ENCODE results near the gene KLF2. TPM values are rescaled to one million over a fixed set of nuclear protein-coding genes. Genes with fewer than 3 reads are reported as not detected.
"Not testable (repeated sequence)": the region's sequence is repeated elsewhere in the genome, so short reads cannot be mapped to it uniquely, and the experiment has no call there.

The KLF2 gene
- total RNA-seq, 2 donors from 2014 or later = 0.36 to 0.76 TPM

- ATAC-seq (replicated peaks in 1 of 2) = no peak
- no peak for DNase-seq
- H3K27me3 Mint-ChIP-seq (ENCODE audit: low read depth) = no peaks in the 10 kb centered on the region
- no peak overlapping the region for H3K4me3 Mint-ChIP-seq
- H3K36me3 Mint-ChIP-seq (ENCODE audit: insufficient read depth in 2 of 2) = no peaks in the 10 kb centered on the region
- no peak overlapping the region for H3K27ac Mint-ChIP-seq
- no peaks in the 10 kb centered on the region for H3K9me3 Mint-ChIP-seq
- H3K4me1 Mint-ChIP-seq (ENCODE audit: low read depth) = peaks cover 6% of the 10 kb centered on the region
Measured at GRCh38 chr19:16296713-16297112, 27.9 kb upstream of the KLF2 start.

- DNase-seq (no peak), ATAC-seq (replicated peaks in 1 of 2) (no peak)
- no peaks in the 10 kb centered on the region for H3K36me3 Mint-ChIP-seq (ENCODE audit: insufficient read depth in 2 of 2)
- no peaks in the 10 kb centered on the region for H3K27me3 Mint-ChIP-seq (ENCODE audit: low read depth)
- no peaks in the 10 kb centered on the region for H3K9me3 Mint-ChIP-seq
- peaks cover 6% of the 10 kb centered on the region for H3K4me1 Mint-ChIP-seq (ENCODE audit: low read depth)
- H3K27ac Mint-ChIP-seq = no peak overlapping the region
- H3K4me3 Mint-ChIP-seq = no peak overlapping the region
Measured at GRCh38 chr19:16297575-16298178, 26.9 kb upstream of the KLF2 start.

GRCh38 chr19:16298334-16298733, 26.3 kb upstream of the KLF2 start:
- DNase-seq (no peak), ATAC-seq (replicated peaks in 1 of 2) (no peak)
- Mint-ChIP-seq H3K27me3 (ENCODE audit: low read depth) (no peaks in the 10 kb centered on the region), H3K27ac (no peak overlapping the region), H3K36me3 (ENCODE audit: insufficient read depth in 2 of 2) (no peaks in the 10 kb centered on the region), H3K4me1 (ENCODE audit: low read depth) (peaks cover 6% of the 10 kb centered on the region), H3K9me3 (no peaks in the 10 kb centered on the region), H3K4me3 (no peak overlapping the region)

- no peak for DNase-seq
- no peaks in the 10 kb centered on the region for H3K36me3 Mint-ChIP-seq (ENCODE audit: insufficient read depth in 2 of 2)
- H3K9me3 Mint-ChIP-seq = no peaks in the 10 kb centered on the region
- no peaks in the 10 kb centered on the region for H3K4me1 Mint-ChIP-seq (ENCODE audit: low read depth)
- H3K27ac Mint-ChIP-seq = no peak overlapping the region
- no peak for ATAC-seq (replicated peaks in 1 of 2)
- no peaks in the 10 kb centered on the region for H3K27me3 Mint-ChIP-seq (ENCODE audit: low read depth)
- H3K4me3 Mint-ChIP-seq = no peak overlapping the region
Measured at GRCh38 chr19:16301999-16302694, 22.5 kb upstream of the KLF2 start.

GRCh38 chr19:16303755-16304154, 20.9 kb upstream of the KLF2 start:
- Mint-ChIP-seq H3K27ac (no peak overlapping the region), H3K4me3 (no peak overlapping the region), H3K27me3 (ENCODE audit: low read depth) (no peaks in the 10 kb centered on the region), H3K4me1 (ENCODE audit: low read depth) (no peaks in the 10 kb centered on the region), H3K36me3 (ENCODE audit: insufficient read depth in 2 of 2) (no peaks in the 10 kb centered on the region), H3K9me3 (no peaks in the 10 kb centered on the region)
- ATAC-seq (replicated peaks in 1 of 2) (no peak), DNase-seq (no peak)

DNA sequence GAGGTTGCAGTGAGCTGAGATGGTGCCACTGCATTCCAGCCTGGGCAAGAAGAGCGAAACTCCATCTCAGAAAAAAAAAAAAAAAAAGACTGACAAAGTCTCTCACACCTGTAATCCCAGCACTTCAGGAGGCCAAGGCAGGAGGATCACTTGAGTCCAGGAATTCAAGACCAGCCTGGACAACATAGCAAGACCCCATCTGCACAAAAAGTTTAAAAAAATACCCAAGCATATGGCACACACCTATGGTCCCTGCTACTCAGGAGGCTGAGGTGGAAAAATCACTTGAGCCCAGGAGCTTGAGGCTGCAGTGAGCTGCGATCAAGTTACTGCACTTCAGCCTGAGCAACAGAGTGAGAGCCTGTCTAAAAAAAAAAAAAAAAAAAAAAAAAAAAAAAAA, 20.1 kb upstream of the KLF2 start:
- not testable (repeated sequence) for DNase-seq; H3K36me3 Mint-ChIP-seq (ENCODE audit: insufficient read depth in 2 of 2); H3K4me1 Mint-ChIP-seq (ENCODE audit: low read depth); ATAC-seq (replicated peaks in 1 of 2); H3K9me3 Mint-ChIP-seq; H3K4me3 Mint-ChIP-seq; H3K27ac Mint-ChIP-seq; H3K27me3 Mint-ChIP-seq (ENCODE audit: low read depth)

- not testable (repeated sequence) for H3K27ac Mint-ChIP-seq; H3K36me3 Mint-ChIP-seq (ENCODE audit: insufficient read depth in 2 of 2); H3K4me1 Mint-ChIP-seq (ENCODE audit: low read depth); H3K9me3 Mint-ChIP-seq; H3K27me3 Mint-ChIP-seq (ENCODE audit: low read depth); DNase-seq; ATAC-seq (replicated peaks in 1 of 2); H3K4me3 Mint-ChIP-seq
Measured at GRCh38 chr19:16305060-16305459, 19.6 kb upstream of the KLF2 start.

- no peaks in the 10 kb centered on the region for H3K9me3 Mint-ChIP-seq
- no peak for ATAC-seq (replicated peaks in 1 of 2)
- H3K36me3 Mint-ChIP-seq (ENCODE audit: insufficient read depth in 2 of 2) = no peaks in the 10 kb centered on the region
Measured at GRCh38 chr19:16306728-16307402, 17.8 kb upstream of the KLF2 start.

DNA sequence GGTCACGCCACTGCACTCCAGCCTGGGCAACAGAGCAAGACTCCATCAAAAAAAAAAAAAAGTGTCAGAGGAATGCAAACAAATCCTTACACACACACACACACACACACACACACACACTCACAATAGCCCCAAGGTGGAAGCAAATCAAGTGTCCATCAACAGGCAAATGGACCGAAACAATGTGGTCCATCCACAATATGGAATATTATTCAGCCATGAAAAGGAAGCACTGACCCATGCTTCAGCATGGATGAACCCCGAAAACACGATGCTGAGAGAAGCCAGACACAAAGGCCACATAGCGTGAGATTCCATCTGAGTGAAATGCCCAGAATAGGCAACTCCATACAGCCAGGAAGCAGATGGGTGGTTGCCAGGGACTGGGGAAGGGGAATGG, 16.5 kb upstream of the KLF2 start:
- Mint-ChIP-seq H3K36me3 (ENCODE audit: insufficient read depth in 2 of 2) (no peaks in the 10 kb centered on the region), H3K4me3 (no peak overlapping the region), H3K4me1 (ENCODE audit: low read depth) (no peaks in the 10 kb centered on the region), H3K9me3 (no peaks in the 10 kb centered on the region), H3K27ac (no peak overlapping the region), H3K27me3 (ENCODE audit: low read depth) (no peaks in the 10 kb centered on the region)
- ATAC-seq (replicated peaks in 1 of 2) = no peak
- no peak for DNase-seq

More at GRCh38 chr19:16306728-16307402, 17.8 kb upstream of the KLF2 start:
- Mint-ChIP-seq H3K4me3 (no peak overlapping the region), H3K27me3 (ENCODE audit: low read depth) (no peaks in the 10 kb centered on the region), H3K4me1 (ENCODE audit: low read depth) (no peaks in the 10 kb centered on the region), H3K27ac (no peak overlapping the region)
- DNase-seq = no peak

GRCh38 chr19:16309643-16310042, 15.0 kb upstream of the KLF2 start:
- no peak for ATAC-seq (replicated peaks in 1 of 2)
- H3K27ac Mint-ChIP-seq = no peak overlapping the region
- no peaks in the 10 kb centered on the region for H3K27me3 Mint-ChIP-seq (ENCODE audit: low read depth)
- H3K4me1 Mint-ChIP-seq (ENCODE audit: low read depth) = no peaks in the 10 kb centered on the region
- H3K9me3 Mint-ChIP-seq = no peaks in the 10 kb centered on the region
- no peak for DNase-seq
- no peaks in the 10 kb centered on the region for H3K36me3 Mint-ChIP-seq (ENCODE audit: insufficient read depth in 2 of 2)
- H3K4me3 Mint-ChIP-seq = no peak overlapping the region

- Mint-ChIP-seq H3K27ac (no peak overlapping the region), H3K27me3 (ENCODE audit: low read depth) (no peaks in the 10 kb centered on the region), H3K4me1 (ENCODE audit: low read depth) (peaks cover 6% of the 10 kb centered on the region), H3K36me3 (ENCODE audit: insufficient read depth in 2 of 2) (no peaks in the 10 kb centered on the region), H3K4me3 (no peak overlapping the region), H3K9me3 (peaks cover 0 to 2% of the 10 kb centered on the region in 2 donors)
- no peak for DNase-seq
- no peak for ATAC-seq (replicated peaks in 1 of 2)
Measured at GRCh38 chr19:16315825-16316505, 8.7 kb upstream of the KLF2 start.

GRCh38 chr19:16316506-16316882, 8.1 kb upstream of the KLF2 start:
- Mint-ChIP-seq H3K36me3 (ENCODE audit: insufficient read depth in 2 of 2) (no peaks in the 10 kb centered on the region), H3K27ac (no peak overlapping the region), H3K9me3 (peaks cover 0 to 2% of the 10 kb centered on the region in 2 donors), H3K4me3 (no peak overlapping the region), H3K27me3 (ENCODE audit: low read depth) (peaks cover 4% of the 10 kb centered on the region), H3K4me1 (ENCODE audit: low read depth) (peaks cover 6% of the 10 kb centered on the region)
- DNase-seq (no peak), ATAC-seq (replicated peaks in 1 of 2) (no peak)

- Mint-ChIP-seq H3K4me3 (no peak overlapping the region), H3K9me3 (peaks cover 0 to 2% of the 10 kb centered on the region in 2 donors), H3K4me1 (ENCODE audit: low read depth) (peaks cover 6% of the 10 kb centered on the region), H3K36me3 (ENCODE audit: insufficient read depth in 2 of 2) (no peaks in the 10 kb centered on the region), H3K27me3 (ENCODE audit: low read depth) (peaks cover 21% of the 10 kb centered on the region), H3K27ac (no peak overlapping the region)
- no peak for ATAC-seq (replicated peaks in 1 of 2)
- no peak for DNase-seq
Measured at GRCh38 chr19:16319481-16319880, 5.1 kb upstream of the KLF2 start.
